Fibroblast of lung (primary cell): ENCODE measurements around the gene TBL2.

Source experiments
- EZH2 ChIP-seq: IDR thresholded peaks from 2 replicates; pipeline ENCODE4 v1.5.1; 2012; ENCODE audit warnings: low read length, control low read depth, mild to moderate bottlenecking; ENCODE audit errors: missing control alignments
- TF ChIP-seq, protein P1 (sequence below), 2 donors: IDR thresholded peaks in 1 of 2; conservative IDR thresholded peaks in 1 of 2; 1 replicate in 1 of 2; 2 replicates in 1 of 2; pipeline ENCODE4 v1.5.1; 2011 to 2012; ENCODE audit warnings: low read length in 2 of 2, control low read depth in 1 of 2, inconsistent platforms in 1 of 2, low read depth in 1 of 2, mild to moderate bottlenecking in 1 of 2

DNA sequence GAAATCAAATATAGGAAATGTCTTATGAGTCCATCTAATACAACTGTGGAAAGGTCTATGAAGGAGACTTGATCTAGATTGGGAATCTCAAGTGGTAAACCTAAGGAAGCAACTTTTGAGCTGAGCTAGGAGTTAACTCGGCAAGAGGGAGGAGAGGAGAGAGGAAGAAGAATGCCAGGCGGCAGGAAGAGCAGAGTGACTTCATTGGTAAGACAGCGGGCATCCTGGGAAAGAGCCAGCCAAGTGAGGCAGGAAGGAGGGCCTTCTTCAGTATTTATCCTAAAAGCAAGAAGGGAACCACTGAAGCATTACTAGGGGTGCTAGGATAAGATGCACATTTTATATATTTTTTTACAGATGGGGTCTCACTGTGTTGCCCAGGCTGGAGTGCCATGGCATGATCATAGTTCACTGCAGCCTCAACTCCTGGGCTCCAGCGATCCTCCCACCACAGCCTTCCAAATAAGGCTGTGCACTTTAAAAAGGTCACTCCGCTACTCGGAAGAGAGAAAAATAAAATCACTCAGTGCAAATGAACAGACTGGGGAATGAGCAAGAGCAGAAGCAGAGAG, 22.9 kb downstream of the TBL2 start:
- TF ChIP-seq, protein P1, sequence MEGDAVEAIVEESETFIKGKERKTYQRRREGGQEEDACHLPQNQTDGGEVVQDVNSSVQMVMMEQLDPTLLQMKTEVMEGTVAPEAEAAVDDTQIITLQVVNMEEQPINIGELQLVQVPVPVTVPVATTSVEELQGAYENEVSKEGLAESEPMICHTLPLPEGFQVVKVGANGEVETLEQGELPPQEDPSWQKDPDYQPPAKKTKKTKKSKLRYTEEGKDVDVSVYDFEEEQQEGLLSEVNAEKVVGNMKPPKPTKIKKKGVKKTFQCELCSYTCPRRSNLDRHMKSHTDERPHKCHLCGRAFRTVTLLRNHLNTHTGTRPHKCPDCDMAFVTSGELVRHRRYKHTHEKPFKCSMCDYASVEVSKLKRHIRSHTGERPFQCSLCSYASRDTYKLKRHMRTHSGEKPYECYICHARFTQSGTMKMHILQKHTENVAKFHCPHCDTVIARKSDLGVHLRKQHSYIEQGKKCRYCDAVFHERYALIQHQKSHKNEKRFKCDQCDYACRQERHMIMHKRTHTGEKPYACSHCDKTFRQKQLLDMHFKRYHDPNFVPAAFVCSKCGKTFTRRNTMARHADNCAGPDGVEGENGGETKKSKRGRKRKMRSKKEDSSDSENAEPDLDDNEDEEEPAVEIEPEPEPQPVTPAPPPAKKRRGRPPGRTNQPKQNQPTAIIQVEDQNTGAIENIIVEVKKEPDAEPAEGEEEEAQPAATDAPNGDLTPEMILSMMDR (conservative IDR thresholded peaks at IDR 0.05 in 1 of 2, IDR thresholded peaks at IDR 0.05 in 1 of 2; ENCODE audit: low read depth in 1 of 2, low read length in 2 of 2) = no peak
- no peak for TF ChIP-seq EZH2
